ENCODE data around the gene KIAA0825.

DNA sequence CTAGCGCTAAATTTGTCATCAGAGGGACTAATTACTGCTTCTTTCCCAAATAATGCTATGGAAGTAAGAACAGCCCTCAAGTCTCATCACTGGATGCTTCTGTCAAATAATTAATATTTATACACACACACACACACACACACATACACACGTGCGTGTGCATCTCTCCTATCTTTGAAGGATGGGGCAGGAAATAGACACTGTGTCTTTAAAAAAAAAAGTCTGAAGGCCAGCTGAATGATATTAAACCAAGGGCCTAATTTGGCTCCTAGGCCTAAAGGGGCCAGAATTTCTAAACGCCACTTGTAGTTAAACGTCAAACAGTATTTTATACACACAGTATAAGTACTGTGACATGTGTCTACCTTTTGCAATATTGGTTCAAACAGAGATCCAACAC is 3.4 kb upstream of the KIAA0825 start:
- TF ChIP-seq CTCF (IDR thresholded peaks at IDR 0.05; ENCODE audit: borderline replicate concordance, extremely low read depth, low read length, poor library complexity, severe bottlenecking) (no peak), EZH2 (IDR thresholded peaks at IDR 0.05; ENCODE audit: borderline replicate concordance, low read depth, low read length, severe bottlenecking) (no peak)
